Upper lobe of left lung (tissue), 6 donors: Measurements from ENCODE around the gene ZMPSTE24. TPM values are rescaled to one million over a fixed set of nuclear protein-coding genes. Genes with fewer than 3 reads are reported as not detected.

Experiments used
- ATAC-seq, 2 donors: fragments of 200-7000 bp; cut with Tn5 transposase; one replicate each; pipeline ENCODE4 v1.9.1; 2022; ENCODE audit warnings: mild to moderate bottlenecking in 2 of 2, moderate library complexity in 2 of 2; ENCODE audit not compliant: low FRiP score in 2 of 2
- DNase-seq, 2 donors: peaks; one replicate each; pipeline ENCODE4 v3.0.0-alpha.2; 2019 to 2020
- H3K27ac ChIP-seq, 4 donors: fragments of 200-600 bp; sonication (generic); one replicate each; pipeline ENCODE4 v1.5.1; 2016 to 2019
- H3K27me3 ChIP-seq, 4 donors: fragments of 200-600 bp; sonication (generic); one replicate each; pipeline ENCODE4 v1.5.1; 2017 to 2019
- H3K36me3 ChIP-seq, 4 donors: fragments of 200-600 bp; sonication (generic); one replicate each; pipeline ENCODE4 v1.5.1; 2016 to 2019
- H3K4me1 ChIP-seq, 4 donors: fragments of 200-600 bp; sonication (generic); one replicate each; pipeline ENCODE4 v1.5.1; 2018 to 2019
- H3K4me3 ChIP-seq, 4 donors: fragments of 200-600 bp; sonication (generic); one replicate each; pipeline ENCODE4 v1.5.1; 2017 to 2019; ENCODE audit warnings: mild to moderate bottlenecking in 2 of 4, moderate library complexity in 1 of 4
- H3K9me3 ChIP-seq, 4 donors: fragments of 200-600 bp; sonication (generic); one replicate each; pipeline ENCODE4 v1.5.1; 2018 to 2019
- EP300 ChIP-seq, 4 donors: sonication (generic); formaldehyde crosslinking; IDR thresholded peaks; one replicate each; pipeline ENCODE4 v1.5.1; 2017; ENCODE audit warnings: antibody characterized with exemption in 4 of 4, control low read depth in 2 of 4
- POLR2A ChIP-seq, 4 donors: fragments of 450-650 bp; IDR thresholded peaks; one replicate each; pipeline ENCODE4 v1.5.1; 2016 to 2017; ENCODE audit warnings: antibody characterized with exemption in 4 of 4, mild to moderate bottlenecking in 2 of 4
- POLR2AphosphoS5 ChIP-seq, 2 donors: sonication (generic); formaldehyde crosslinking; IDR thresholded peaks; one replicate each; pipeline ENCODE4 v1.5.1; 2017; ENCODE audit warnings: antibody characterized with exemption in 2 of 2
- WGBS, 2 donors: methylation state at CpG; one replicate each; pipeline ENCODE4 v1.1.5; 2017 to 2018; 5-methylcytosine and 5-hydroxymethylcytosine counted together
- total RNA-seq, 6 donors: library from RNA; depleted of rRNA in 4 of 6; stranded (reverse); fragments of >200 nt in 4 of 6; gene quantifications; one replicate each; pipeline versions ENCODE4 v1.1.0 to v1.2.1, GENCODE V29; 2016 to 2021
- TF ChIP-seq, protein P1 (sequence below), 6 experiments: fragments of 450-650 bp in 4 of 6; fragments of 200-600 bp in 2 of 6; sonication (generic) in 2 of 6; IDR thresholded peaks; one replicate each; pipeline ENCODE4 v1.5.1; 2016 to 2019; ENCODE audit warnings: antibody characterized with exemption in 6 of 6
- donor health status: DM: no; HTN: no; CAD: no; lungs with moderate emphysema.
- donor health status: DM: no; HTN: yes; CAD: no; lungs with severe emphysema.

ZMPSTE24 gene
- total RNA-seq, 6 donors from 2014 or later: 10.3 to 42.8 (median 34.1) TPM

DNA sequence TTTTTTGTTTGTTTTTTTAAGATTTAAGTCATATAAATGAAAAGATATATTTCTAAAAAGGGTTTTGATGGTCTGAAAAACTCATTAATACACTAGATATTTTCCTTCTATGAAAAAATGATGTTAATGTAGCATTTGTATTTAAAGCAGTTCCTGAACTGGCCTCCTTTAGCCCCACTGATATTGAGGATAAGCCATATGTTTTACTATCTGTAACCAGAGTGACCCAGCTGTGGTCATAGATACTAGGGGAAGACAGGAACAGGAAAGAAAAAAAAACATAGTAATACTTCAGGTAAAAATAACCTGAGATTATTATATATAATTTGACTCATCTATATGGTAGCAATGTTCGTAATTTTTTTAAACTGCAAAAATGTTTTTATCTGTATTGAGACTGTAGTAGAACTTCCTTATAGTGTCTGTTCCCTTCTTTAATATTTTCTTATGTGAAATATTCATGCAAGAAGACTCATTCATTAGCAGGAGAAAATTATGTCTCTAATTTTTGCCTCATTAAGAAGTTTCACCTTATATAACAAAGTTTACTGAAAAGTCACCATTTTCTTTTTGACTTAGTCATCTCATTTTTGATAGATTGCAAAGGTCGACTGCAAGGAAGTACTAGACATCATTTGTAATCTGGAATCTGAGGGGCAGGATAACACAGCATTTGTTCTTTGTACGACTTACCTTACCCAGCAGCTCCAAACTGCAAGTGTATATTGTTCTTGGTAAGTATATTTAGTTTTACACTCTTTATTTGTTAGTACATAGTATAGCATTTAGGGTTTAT is 35.9 kb upstream of the ZMPSTE24 start:
- Histone ChIP-seq H3K27ac (no peak overlapping the region), H3K27me3 (no peaks in the 10 kb centered on the region), H3K4me1 (no peaks in the 10 kb centered on the region), H3K4me3 (no peak overlapping the region), H3K9me3 (no peaks in the 10 kb centered on the region), H3K36me3 (peaks cover 0 to 23% (median 0%) of the 10 kb centered on the region in 4 donors)
- no peak for ATAC-seq
- 73 to 85% methylated on average over 3 of the region's 3 CpGs for WGBS, 2 donors
- TF ChIP-seq POLR2A (IDR thresholded peaks at IDR 0.05): no peak
- no peak for TF ChIP-seq EP300 (IDR thresholded peaks at IDR 0.05)
- TF ChIP-seq, protein P1, sequence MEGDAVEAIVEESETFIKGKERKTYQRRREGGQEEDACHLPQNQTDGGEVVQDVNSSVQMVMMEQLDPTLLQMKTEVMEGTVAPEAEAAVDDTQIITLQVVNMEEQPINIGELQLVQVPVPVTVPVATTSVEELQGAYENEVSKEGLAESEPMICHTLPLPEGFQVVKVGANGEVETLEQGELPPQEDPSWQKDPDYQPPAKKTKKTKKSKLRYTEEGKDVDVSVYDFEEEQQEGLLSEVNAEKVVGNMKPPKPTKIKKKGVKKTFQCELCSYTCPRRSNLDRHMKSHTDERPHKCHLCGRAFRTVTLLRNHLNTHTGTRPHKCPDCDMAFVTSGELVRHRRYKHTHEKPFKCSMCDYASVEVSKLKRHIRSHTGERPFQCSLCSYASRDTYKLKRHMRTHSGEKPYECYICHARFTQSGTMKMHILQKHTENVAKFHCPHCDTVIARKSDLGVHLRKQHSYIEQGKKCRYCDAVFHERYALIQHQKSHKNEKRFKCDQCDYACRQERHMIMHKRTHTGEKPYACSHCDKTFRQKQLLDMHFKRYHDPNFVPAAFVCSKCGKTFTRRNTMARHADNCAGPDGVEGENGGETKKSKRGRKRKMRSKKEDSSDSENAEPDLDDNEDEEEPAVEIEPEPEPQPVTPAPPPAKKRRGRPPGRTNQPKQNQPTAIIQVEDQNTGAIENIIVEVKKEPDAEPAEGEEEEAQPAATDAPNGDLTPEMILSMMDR (IDR thresholded peaks at IDR 0.05): no peak
- TF ChIP-seq POLR2AphosphoS5 (IDR thresholded peaks at IDR 0.05): no peak
- DNase-seq: no peak

DNA sequence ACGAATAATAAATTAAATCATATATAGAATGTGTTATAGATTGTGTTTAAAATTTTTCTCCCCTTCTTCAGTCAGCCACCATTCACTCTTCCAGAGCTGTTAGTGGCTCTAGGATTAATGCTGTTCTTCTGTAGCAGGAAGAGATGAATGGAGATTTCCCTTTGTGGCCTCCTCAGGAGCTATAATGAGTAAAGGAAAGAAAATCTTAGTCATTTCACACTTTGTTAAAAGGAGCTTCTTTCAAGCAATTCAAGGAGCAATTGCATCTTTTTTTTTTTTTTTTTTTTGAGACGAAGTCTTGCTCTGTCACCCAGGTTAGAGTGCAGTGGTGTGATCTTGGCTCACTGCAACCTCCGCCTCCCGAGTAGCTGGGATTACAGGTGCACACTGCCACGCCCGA is 34.0 kb upstream of the ZMPSTE24 start:
- Histone ChIP-seq H3K4me3 (no peak overlapping the region), H3K9me3 (no peaks in the 10 kb centered on the region), H3K27me3 (no peaks in the 10 kb centered on the region), H3K27ac (no peak overlapping the region), H3K36me3 (peaks cover 0 to 20% (median 2%) of the 10 kb centered on the region in 4 donors), H3K4me1 (no peaks in the 10 kb centered on the region)
- TF ChIP-seq, protein P1 (IDR thresholded peaks at IDR 0.05): no peak
- TF ChIP-seq POLR2AphosphoS5 (IDR thresholded peaks at IDR 0.05): no peak
- no peak for TF ChIP-seq POLR2A (IDR thresholded peaks at IDR 0.05)
- TF ChIP-seq EP300 (IDR thresholded peaks at IDR 0.05): no peak
- ATAC-seq: no peak
- WGBS, 2 donors: 92 to 95% methylated on average over 6 of the region's 6 CpGs
- DNase-seq: no peak

DNA sequence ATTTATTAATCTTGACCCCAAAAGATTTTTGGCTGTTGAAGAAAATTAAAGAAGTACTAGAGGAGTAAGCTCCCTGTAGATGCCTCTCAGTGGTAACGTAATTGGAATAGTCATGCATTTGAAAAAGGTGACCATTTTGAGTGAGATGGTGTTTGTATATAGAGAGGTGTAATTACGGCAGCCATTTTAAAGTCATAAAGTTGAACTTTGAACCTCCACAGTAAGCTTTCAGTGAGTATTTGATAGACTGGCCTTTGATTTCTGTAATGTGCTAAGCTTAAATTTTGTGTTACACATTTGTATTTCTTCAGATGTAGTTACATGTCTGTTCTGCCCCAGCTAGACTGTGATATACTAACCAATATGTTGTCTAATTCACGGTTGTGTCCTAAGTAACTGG is 31.8 kb upstream of the ZMPSTE24 start:
- no peak for TF ChIP-seq POLR2AphosphoS5 (IDR thresholded peaks at IDR 0.05)
- no peak for TF ChIP-seq POLR2A (IDR thresholded peaks at IDR 0.05)
- TF ChIP-seq, protein P1 (IDR thresholded peaks at IDR 0.05): no peak
- TF ChIP-seq EP300 (IDR thresholded peaks at IDR 0.05): no peak
- Histone ChIP-seq H3K4me1 (no peaks in the 10 kb centered on the region), H3K27ac (no peak overlapping the region), H3K27me3 (no peaks in the 10 kb centered on the region), H3K4me3 (no peak overlapping the region), H3K9me3 (no peaks in the 10 kb centered on the region), H3K36me3 (peaks cover 0 to 34% (median 4%) of the 10 kb centered on the region in 4 donors)
- no peak for ATAC-seq
- no peak for DNase-seq
- 95 to 97% methylated on average over 3 of the region's 3 CpGs for WGBS, 2 donors

DNA sequence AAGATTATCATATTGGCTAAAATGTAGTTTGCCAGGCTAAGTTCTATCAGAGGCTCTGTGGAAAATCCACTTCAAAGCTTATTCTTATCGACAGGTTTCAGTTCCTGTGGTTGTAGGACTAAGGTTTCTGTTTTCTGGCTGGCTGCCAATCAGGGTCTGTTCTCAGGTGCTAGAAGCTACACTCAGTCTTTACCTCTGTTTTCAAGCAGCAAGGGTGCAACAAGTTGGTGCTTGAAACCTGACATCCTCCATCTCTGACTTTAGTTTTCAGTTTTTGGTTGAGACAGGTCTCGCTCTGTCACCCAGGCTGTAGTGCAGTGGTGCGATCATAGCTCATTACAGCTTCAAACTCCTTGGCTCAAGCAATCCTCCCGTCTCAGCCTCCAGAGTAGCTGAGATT is 25.6 kb upstream of the ZMPSTE24 start:
- no peak for DNase-seq
- Histone ChIP-seq H3K9me3 (no peaks in the 10 kb centered on the region), H3K4me1 (no peaks in the 10 kb centered on the region), H3K4me3 (no peak overlapping the region), H3K27ac (no peak overlapping the region), H3K36me3 (peaks cover 9 to 77% (median 44%) of the 10 kb centered on the region in 4 donors), H3K27me3 (no peaks in the 10 kb centered on the region)
- TF ChIP-seq POLR2A (IDR thresholded peaks at IDR 0.05) (no peak), POLR2AphosphoS5 (IDR thresholded peaks at IDR 0.05) (no peak), EP300 (IDR thresholded peaks at IDR 0.05) (no peak)
- TF ChIP-seq, protein P1 (IDR thresholded peaks at IDR 0.05): no peak
- no peak for ATAC-seq
- WGBS, 2 donors: 80 to 83% methylated on average over 4 of the region's 4 CpGs

DNA sequence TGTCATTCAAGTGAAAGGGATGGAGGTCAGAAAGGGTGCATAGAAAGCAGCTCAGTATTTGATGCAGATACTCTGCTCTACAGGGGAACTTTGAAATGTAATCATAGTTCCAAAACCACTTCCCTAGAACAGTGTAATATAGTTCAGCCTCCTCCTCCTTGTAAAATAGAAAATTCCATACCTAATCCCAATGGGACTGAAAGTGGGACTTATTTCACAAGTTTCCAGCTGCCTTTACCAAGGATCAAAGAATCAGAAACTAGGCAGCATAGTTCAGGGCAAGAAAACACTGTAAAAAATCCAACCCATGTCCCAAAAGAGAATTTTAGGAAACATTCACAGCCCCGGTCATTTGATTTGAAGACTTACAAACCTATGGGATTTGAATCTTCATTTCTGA is 18.4 kb upstream of the ZMPSTE24 start:
- no peak overlapping the region for H3K27ac ChIP-seq
- peaks cover 9 to 47% (median 25%) of the 10 kb centered on the region in 4 donors for H3K36me3 ChIP-seq

More for the DNA sequence above, 18.4 kb upstream of the ZMPSTE24 start:
- WGBS, 2 donors: 100% methylated on average over 1 of the region's 1 CpG
- Histone ChIP-seq H3K9me3 (no peaks in the 10 kb centered on the region), H3K27me3 (no peaks in the 10 kb centered on the region), H3K4me3 (no peak overlapping the region), H3K4me1 (peaks cover 0 to 3% (median 0%) of the 10 kb centered on the region in 4 donors)
- ATAC-seq (no peak), DNase-seq (no peak)
- TF ChIP-seq POLR2AphosphoS5 (IDR thresholded peaks at IDR 0.05) (no peak), POLR2A (IDR thresholded peaks at IDR 0.05) (no peak), EP300 (IDR thresholded peaks at IDR 0.05) (no peak)
- TF ChIP-seq, protein P1 (IDR thresholded peaks at IDR 0.05): no peak
